ENCODE results near the gene ARFGEF2. TPM values are rescaled to one million over a fixed set of nuclear protein-coding genes. Genes with fewer than 3 reads are reported as not detected.
"Not testable (repeated sequence)": the region's sequence is repeated elsewhere in the genome, so short reads cannot be mapped to it uniquely, and the experiment has no call there.

The ARFGEF2 gene
- total RNA-seq (2014; rRNA removed; shearing (Covaris generic)), result 17.9 and 20.8 TPM in 2 replicates

- peak; percentile 99 for DNase-seq
- Histone ChIP-seq H3K27me3 (ENCODE audit: control insufficient read depth, insufficient read depth, low read length) (no peaks in the 10 kb centered on the region), H3K36me3 (replicated peaks; ENCODE audit: control insufficient read depth, insufficient read depth, low read length) (no peaks in the 10 kb centered on the region)
Observed at GRCh38 chr20:48921168-48921882, at the start of gene ARFGEF2. ARFGEF2 (plus strand) TSS chr20:48921711; CDS start chr20:48921890, 179 bp downstream.

GRCh38 chr20:48875233-48875913, 46.1 kb upstream of the ARFGEF2 start:
- no peaks in the 10 kb centered on the region for H3K27me3 ChIP-seq (ENCODE audit: control insufficient read depth, insufficient read depth, low read length)
- H3K36me3 ChIP-seq (replicated peaks; ENCODE audit: control insufficient read depth, insufficient read depth, low read length), result no peaks in the 10 kb centered on the region
- H3K4me3 ChIP-seq (ENCODE audit: insufficient read depth, low read depth, low read length), result no peak overlapping the region
- DNase-seq, result no peak

More at GRCh38 chr20:48921168-48921882, at the start of gene ARFGEF2:
- peak within 1 kb of the TSS; percentile 89 for H3K4me3 ChIP-seq (ENCODE audit: insufficient read depth, low read depth, low read length)

- DNase-seq, result no peak
- H3K27me3 ChIP-seq (ENCODE audit: control insufficient read depth, insufficient read depth, low read length), result no peaks in the 10 kb centered on the region
- no peak overlapping the region for H3K4me3 ChIP-seq (ENCODE audit: insufficient read depth, low read depth, low read length)
- no peaks in the 10 kb centered on the region for H3K36me3 ChIP-seq (replicated peaks; ENCODE audit: control insufficient read depth, insufficient read depth, low read length)
Observed at GRCh38 chr20:48875914-48876240, 45.6 kb upstream of the ARFGEF2 start.

DNA sequence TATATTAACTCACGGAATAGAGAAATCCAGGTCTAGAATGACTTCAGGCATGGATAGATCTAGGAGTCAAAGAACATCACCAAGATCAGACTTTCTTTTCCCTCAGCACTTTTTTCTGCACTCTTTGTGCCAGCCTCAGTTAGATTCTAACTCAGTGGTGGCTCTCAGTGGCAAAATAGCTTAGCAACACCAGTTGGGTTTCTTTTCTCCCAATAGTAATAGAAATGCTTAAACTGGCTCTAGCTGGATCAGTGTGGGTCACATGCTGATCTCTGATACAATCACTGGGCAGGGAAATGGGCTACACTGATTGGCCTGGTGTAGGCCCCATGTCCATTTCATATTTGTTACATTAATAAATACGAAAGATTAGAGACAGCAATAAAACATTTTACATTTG, 44.2 kb upstream of the ARFGEF2 start:
- Histone ChIP-seq H3K27me3 (ENCODE audit: control insufficient read depth, insufficient read depth, low read length) (no peaks in the 10 kb centered on the region), H3K36me3 (replicated peaks; ENCODE audit: control insufficient read depth, insufficient read depth, low read length) (no peaks in the 10 kb centered on the region), H3K4me3 (ENCODE audit: insufficient read depth, low read depth, low read length) (no peak overlapping the region)
- no peak for DNase-seq

DNA sequence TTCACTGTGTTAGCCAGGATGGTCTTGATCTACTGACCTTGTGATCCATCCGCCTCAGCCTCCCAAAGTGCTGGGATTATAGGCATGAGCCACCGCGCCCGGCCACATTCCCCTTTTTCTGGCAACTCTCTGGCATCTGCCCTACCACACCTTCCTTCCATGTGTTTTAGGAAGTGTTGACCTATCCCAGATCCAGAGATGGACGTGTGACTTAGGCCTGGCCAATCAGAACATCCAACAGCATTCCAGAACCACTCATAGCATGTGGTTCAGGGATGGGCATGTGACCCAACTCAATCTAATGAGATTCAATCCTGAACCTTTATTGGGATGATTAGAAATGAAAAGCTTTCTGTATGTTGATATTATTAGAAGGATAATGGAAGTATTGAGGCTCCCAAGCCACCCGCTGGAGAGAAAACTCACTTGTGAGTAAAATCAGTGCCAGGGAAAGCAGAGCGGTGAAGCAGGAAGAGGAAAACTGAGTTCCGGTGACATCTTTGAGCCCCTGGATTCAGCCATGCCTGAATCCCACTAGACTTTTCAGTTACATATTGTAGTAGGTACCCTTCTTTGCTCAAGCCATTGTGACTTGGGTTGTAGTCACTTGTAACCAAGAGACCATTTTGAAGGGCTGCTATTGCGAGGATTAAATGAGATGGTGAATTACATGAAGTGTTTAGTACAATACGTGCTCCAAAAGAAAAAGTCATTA, 42.8 kb upstream of the ARFGEF2 start:
- no peak for DNase-seq

DNA sequence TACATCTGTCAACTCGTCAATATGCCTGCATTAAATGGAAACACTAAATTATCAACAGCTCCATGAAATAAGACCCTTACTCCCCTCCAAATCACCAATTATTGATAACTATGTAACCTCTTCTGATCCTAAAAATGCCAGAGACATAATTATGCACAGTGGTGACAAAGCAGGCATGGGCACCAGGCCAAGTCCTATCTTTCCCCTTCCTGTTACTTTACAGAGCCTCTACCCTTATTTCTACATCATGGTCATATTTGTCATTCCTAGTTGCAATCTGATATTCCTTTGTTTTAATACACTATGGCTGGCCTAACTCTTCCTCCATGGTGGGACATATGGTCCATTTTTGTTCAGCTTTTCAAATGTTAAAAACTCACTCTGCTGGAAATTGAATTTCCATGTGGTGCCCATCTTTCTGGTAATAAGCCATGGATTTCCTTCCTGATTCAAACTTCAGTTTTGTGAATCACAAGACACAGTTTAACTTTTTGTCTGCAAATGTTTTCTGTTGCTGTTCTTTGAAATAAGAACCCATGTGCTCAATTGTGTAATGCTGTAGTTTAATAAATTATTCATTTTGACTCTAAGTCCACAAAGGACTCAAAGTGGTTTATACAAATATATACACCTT, 41.8 kb upstream of the ARFGEF2 start:
- no peak overlapping the region for H3K4me3 ChIP-seq (ENCODE audit: insufficient read depth, low read depth, low read length)
- H3K36me3 ChIP-seq (replicated peaks; ENCODE audit: control insufficient read depth, insufficient read depth, low read length), result no peaks in the 10 kb centered on the region
- H3K27me3 ChIP-seq (ENCODE audit: control insufficient read depth, insufficient read depth, low read length), result no peaks in the 10 kb centered on the region
- no peak for DNase-seq

More for the DNA sequence above, 42.8 kb upstream of the ARFGEF2 start:
- Histone ChIP-seq H3K27me3 (ENCODE audit: control insufficient read depth, insufficient read depth, low read length) (no peaks in the 10 kb centered on the region), H3K4me3 (ENCODE audit: insufficient read depth, low read depth, low read length) (no peak overlapping the region), H3K36me3 (replicated peaks; ENCODE audit: control insufficient read depth, insufficient read depth, low read length) (no peaks in the 10 kb centered on the region)

DNA sequence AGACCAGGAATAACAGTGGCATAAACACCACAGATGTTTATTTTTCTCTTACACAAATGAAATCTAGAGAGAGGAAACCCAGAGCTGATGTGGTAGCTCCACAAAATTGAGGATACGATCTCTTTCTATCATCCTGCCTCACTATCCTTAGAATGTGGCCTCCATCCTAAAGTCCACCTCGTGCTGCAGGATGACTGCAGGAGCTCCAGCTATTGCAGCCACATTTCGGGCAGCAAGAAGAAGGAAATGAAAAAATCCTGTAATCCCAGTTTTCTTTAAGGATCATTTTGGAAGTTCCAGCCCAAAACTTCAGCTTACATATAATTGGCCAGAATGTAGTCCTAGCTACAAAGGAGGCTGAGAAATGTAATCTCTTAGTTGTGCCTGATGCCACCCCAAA, 41.2 kb upstream of the ARFGEF2 start:
- no peak for DNase-seq
- H3K4me3 ChIP-seq (ENCODE audit: insufficient read depth, low read depth, low read length), result no peak overlapping the region
- H3K36me3 ChIP-seq (replicated peaks; ENCODE audit: control insufficient read depth, insufficient read depth, low read length), result no peaks in the 10 kb centered on the region
- no peaks in the 10 kb centered on the region for H3K27me3 ChIP-seq (ENCODE audit: control insufficient read depth, insufficient read depth, low read length)

GRCh38 chr20:48880981-48881657, 40.4 kb upstream of the ARFGEF2 start:
- Histone ChIP-seq H3K27me3 (ENCODE audit: control insufficient read depth, insufficient read depth, low read length) (no peaks in the 10 kb centered on the region), H3K4me3 (ENCODE audit: insufficient read depth, low read depth, low read length) (no peak overlapping the region), H3K36me3 (replicated peaks; ENCODE audit: control insufficient read depth, insufficient read depth, low read length) (no peaks in the 10 kb centered on the region)
- no peak for DNase-seq

DNA sequence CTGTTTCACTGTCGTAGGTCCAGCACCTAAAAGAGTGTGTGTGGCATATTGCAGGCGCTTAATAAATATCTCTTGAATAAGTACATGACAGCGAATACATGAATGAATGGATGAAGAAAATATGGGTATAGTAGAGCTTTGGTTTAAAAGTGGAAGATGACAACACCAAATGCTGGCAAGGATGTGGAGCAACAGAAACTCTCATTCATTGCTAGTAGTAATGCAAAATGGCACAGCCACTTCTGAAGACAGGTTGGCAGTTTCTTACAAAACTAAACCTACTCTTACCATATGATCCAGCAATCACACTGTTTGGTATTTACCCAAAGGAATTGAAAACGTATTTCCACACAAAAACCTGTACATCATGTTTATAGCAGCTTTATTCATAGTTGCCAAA, 36.3 kb upstream of the ARFGEF2 start:
- no peak for DNase-seq
- no peaks in the 10 kb centered on the region for H3K27me3 ChIP-seq (ENCODE audit: control insufficient read depth, insufficient read depth, low read length)
- H3K36me3 ChIP-seq (replicated peaks; ENCODE audit: control insufficient read depth, insufficient read depth, low read length), result no peaks in the 10 kb centered on the region

DNA sequence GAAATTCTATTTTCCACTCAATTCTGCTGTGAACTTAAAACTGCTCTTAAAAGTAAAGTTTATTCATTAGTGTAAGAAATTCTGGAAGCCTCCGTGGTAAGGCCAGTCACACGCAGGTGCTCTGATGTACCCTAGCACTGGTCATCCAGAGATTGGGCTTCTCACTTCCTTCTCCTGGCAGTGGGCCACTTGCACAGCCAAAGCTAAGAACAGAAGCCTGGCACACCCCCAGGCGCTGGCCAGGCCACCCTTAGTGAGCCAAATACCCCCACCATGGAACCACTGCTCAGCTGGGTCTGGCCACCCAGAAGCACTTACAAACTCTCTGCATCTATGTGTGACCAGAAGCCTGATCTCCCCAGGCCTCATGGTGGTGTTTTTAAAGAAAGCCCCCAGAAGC, 35.3 kb upstream of the ARFGEF2 start:
- Histone ChIP-seq H3K27me3 (ENCODE audit: control insufficient read depth, insufficient read depth, low read length) (no peaks in the 10 kb centered on the region), H3K36me3 (replicated peaks; ENCODE audit: control insufficient read depth, insufficient read depth, low read length) (no peaks in the 10 kb centered on the region), H3K4me3 (ENCODE audit: insufficient read depth, low read depth, low read length) (no peak overlapping the region)
- DNase-seq, result no peak

More for the DNA sequence above, 36.3 kb upstream of the ARFGEF2 start:
- no peak overlapping the region for H3K4me3 ChIP-seq (ENCODE audit: insufficient read depth, low read depth, low read length)

DNA sequence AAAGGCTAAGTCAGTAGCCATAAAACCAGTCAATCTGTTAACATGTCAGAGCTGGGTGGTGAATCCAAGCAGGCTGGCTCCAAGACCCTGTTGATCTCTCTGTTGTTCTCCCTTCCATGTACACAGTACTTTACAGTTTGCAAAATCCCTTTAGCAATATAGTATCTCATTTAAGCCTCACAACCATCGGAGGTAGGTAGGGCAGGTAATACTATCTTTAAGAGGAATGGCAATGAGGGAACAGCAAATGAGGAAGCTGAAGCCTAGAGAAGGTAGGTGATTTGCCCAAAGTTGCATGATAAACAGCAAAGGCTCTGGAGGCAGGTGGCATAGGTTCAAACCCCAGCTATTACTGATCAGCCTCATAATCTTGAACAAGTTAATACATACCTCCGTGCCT, 34.7 kb upstream of the ARFGEF2 start:
- H3K36me3 ChIP-seq (replicated peaks; ENCODE audit: control insufficient read depth, insufficient read depth, low read length), result no peaks in the 10 kb centered on the region
- no peak overlapping the region for H3K4me3 ChIP-seq (ENCODE audit: insufficient read depth, low read depth, low read length)
- no peaks in the 10 kb centered on the region; the same call in 1 of the 2 replicates for H3K27me3 ChIP-seq (ENCODE audit: control insufficient read depth, insufficient read depth, low read length)

GRCh38 chr20:48888517-48888916, 33.0 kb upstream of the ARFGEF2 start:
- H3K27me3 ChIP-seq (ENCODE audit: control insufficient read depth, insufficient read depth, low read length); H3K36me3 ChIP-seq (replicated peaks; ENCODE audit: control insufficient read depth, insufficient read depth, low read length); DNase-seq; H3K4me3 ChIP-seq (ENCODE audit: insufficient read depth, low read depth, low read length): not testable (repeated sequence)

More for the DNA sequence above, 34.7 kb upstream of the ARFGEF2 start:
- no peak for DNase-seq

GRCh38 chr20:48889140-48889790, 32.2 kb upstream of the ARFGEF2 start:
- Histone ChIP-seq H3K4me3 (ENCODE audit: insufficient read depth, low read depth, low read length) (no peak overlapping the region), H3K27me3 (ENCODE audit: control insufficient read depth, insufficient read depth, low read length) (no peaks in the 10 kb centered on the region; the same call in 1 of the 2 replicates), H3K36me3 (replicated peaks; ENCODE audit: control insufficient read depth, insufficient read depth, low read length) (no peaks in the 10 kb centered on the region)
- DNase-seq, result no peak

Data from H7 (cell line).